T-helper 17 cell (primary cell): ENCODE data around the gene PLXDC2. TPM values are rescaled to one million over a fixed set of nuclear protein-coding genes. Genes with fewer than 3 reads are reported as not detected.

Source experiments
- ATAC-seq: fragments of 150-1000 bp; cut with Tn5 transposase; 2 replicates; pipeline ENCODE4 v1.10.0; 2021; ENCODE audit warnings: mild to moderate bottlenecking, moderate library complexity
- DNase-seq, 3 donors: peaks; one replicate each; pipeline versions ENCODE4 v3.0.0 to v3.0.0-alpha.2; 2020 to 2021
- H3K9me3 ChIP-seq: one replicate; pipeline ENCODE4 v1.7.0; 2013; ENCODE audit warnings: low read length, mild to moderate bottlenecking; ENCODE audit not compliant: control insufficient read depth, poor library complexity, severe bottlenecking
- H3K27ac Mint-ChIP-seq: one replicate; pipeline ENCODE4 v1.8.0; 2022; ENCODE audit warnings: mild to moderate bottlenecking, moderate library complexity, mixed read lengths
- H3K27me3 Mint-ChIP-seq: one replicate; pipeline ENCODE4 v1.8.0; 2022; ENCODE audit warnings: mixed read lengths
- H3K36me3 Mint-ChIP-seq: one replicate; pipeline ENCODE4 v1.8.0; 2022; ENCODE audit warnings: low read depth, mixed read lengths
- H3K4me1 Mint-ChIP-seq: one replicate; pipeline ENCODE4 v1.8.0; 2022; ENCODE audit warnings: mild to moderate bottlenecking, mixed read lengths
- H3K4me3 Mint-ChIP-seq: one replicate; pipeline ENCODE4 v1.8.0; 2022; ENCODE audit warnings: mild to moderate bottlenecking, moderate library complexity, mixed read lengths
- total RNA-seq, 4 donors: library from RNA in 2 of 4; stranded (reverse) in 2 of 4; gene quantifications; one replicate each; pipeline ENCODE4 v1.2.3 and lab custom pipeline; 2022 to 2026

The PLXDC2 gene
- total RNA-seq, 2 donors from 2014 or later, result 3.0 to 11.8 TPM

- Mint-ChIP-seq H3K4me3 (no peak overlapping the region), H3K36me3 (no peaks in the 10 kb centered on the region), H3K27ac (no peak overlapping the region), H3K27me3 (no peaks in the 10 kb centered on the region), H3K4me1 (no peaks in the 10 kb centered on the region)
- no peak for ATAC-seq
- H3K9me3 ChIP-seq, result peaks cover 3% of the 10 kb centered on the region
- no peak for DNase-seq
Observed at GRCh38 chr10:20059084-20059835, 243.0 kb downstream of the PLXDC2 start.

GRCh38 chr10:20065814-20066213, 249.6 kb downstream of the PLXDC2 start:
- no peaks in the 10 kb centered on the region for H3K4me1 Mint-ChIP-seq
- ATAC-seq, result no peak
- no peak for DNase-seq

DNA sequence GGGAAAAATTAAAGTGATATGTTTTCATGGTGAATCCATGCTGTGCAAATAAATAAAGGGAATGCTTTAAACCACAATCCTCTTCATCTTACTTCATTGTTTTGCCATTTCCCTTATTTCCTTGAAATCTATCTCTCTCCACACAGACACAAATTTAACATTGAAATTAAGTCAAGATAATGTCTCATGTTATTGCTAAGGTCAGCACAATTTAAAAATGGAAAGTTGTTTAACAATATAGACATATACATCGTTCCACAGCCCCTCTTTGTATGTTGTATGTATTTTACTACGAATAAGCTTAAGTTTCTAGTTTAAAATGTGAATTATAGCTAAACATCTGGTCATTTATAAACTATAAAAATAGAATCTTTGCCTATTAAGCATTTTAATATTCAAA, 256.9 kb downstream of the PLXDC2 start:
- Mint-ChIP-seq H3K27ac (no peak overlapping the region), H3K27me3 (no peaks in the 10 kb centered on the region), H3K4me1 (no peaks in the 10 kb centered on the region), H3K36me3 (no peaks in the 10 kb centered on the region), H3K4me3 (no peak overlapping the region)
- ATAC-seq, result no peak
- DNase-seq, result no peak
- no peaks in the 10 kb centered on the region for H3K9me3 ChIP-seq

More at GRCh38 chr10:20065814-20066213, 249.6 kb downstream of the PLXDC2 start:
- H3K27ac Mint-ChIP-seq, result no peak overlapping the region
- H3K27me3 Mint-ChIP-seq, result no peaks in the 10 kb centered on the region
- H3K9me3 ChIP-seq, result no peaks in the 10 kb centered on the region
- H3K36me3 Mint-ChIP-seq, result no peaks in the 10 kb centered on the region
- no peak overlapping the region for H3K4me3 Mint-ChIP-seq

DNA sequence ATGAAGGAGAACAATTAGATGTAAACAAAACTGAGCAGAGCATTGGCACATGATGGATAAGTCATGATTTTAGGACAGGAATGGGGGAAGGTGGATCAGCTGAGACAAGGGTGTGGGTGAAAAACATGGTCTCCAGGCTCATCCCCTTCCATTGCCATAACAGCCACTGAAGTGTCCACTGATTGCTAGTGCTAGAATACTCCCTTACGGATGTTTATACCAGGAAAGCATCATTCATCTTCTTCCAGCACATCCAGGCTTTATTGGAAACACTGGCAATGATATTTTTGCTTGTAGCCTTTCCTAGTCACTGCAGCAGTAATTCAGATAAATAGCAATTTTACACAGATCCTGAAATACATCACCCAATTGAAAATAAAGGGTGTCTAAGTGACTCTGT, 259.5 kb downstream of the PLXDC2 start:
- ATAC-seq (no peak), DNase-seq (no peak)
- Mint-ChIP-seq H3K4me1 (no peaks in the 10 kb centered on the region), H3K36me3 (no peaks in the 10 kb centered on the region), H3K27ac (no peak overlapping the region), H3K27me3 (no peaks in the 10 kb centered on the region), H3K4me3 (no peak overlapping the region)
- no peaks in the 10 kb centered on the region for H3K9me3 ChIP-seq

GRCh38 chr10:20084451-20084850, 268.2 kb downstream of the PLXDC2 start:
- H3K27ac Mint-ChIP-seq, result no peak overlapping the region
- H3K27me3 Mint-ChIP-seq, result no peaks in the 10 kb centered on the region
- H3K36me3 Mint-ChIP-seq, result no peaks in the 10 kb centered on the region

GRCh38 chr10:20085115-20085514, 268.9 kb downstream of the PLXDC2 start:
- Mint-ChIP-seq H3K4me3 (no peak overlapping the region), H3K27me3 (no peaks in the 10 kb centered on the region), H3K36me3 (no peaks in the 10 kb centered on the region), H3K4me1 (no peaks in the 10 kb centered on the region), H3K27ac (no peak overlapping the region)
- H3K9me3 ChIP-seq, result no peaks in the 10 kb centered on the region
- DNase-seq, result no peak
- no peak for ATAC-seq

More at GRCh38 chr10:20084451-20084850, 268.2 kb downstream of the PLXDC2 start:
- H3K4me3 Mint-ChIP-seq, result no peak overlapping the region
- no peaks in the 10 kb centered on the region for H3K9me3 ChIP-seq
- no peak for ATAC-seq
- no peak for DNase-seq
- no peaks in the 10 kb centered on the region for H3K4me1 Mint-ChIP-seq

DNA sequence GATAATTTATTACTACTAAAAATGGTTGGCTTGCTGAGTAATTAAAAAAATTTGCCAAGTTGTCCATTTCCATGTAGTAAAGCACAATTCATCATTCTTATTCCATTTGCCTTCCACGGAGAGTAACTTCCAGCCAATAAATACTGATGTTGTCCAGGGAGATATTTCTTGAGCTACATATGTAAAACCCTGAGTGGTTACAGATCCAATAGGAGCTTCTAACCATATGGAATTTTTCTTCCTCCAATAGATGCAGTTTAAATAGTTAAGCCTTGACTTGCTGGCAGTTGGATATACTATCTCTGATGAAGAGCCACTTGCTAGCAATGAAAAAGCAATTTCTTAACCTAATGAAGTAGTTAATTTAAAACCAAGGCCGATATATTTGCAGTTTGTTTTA, 271.1 kb downstream of the PLXDC2 start:
- no peaks in the 10 kb centered on the region for H3K36me3 Mint-ChIP-seq
- no peaks in the 10 kb centered on the region for H3K27me3 Mint-ChIP-seq
- H3K4me1 Mint-ChIP-seq, result no peaks in the 10 kb centered on the region
- no peak overlapping the region for H3K4me3 Mint-ChIP-seq
- no peak for ATAC-seq
- H3K27ac Mint-ChIP-seq, result no peak overlapping the region
- H3K9me3 ChIP-seq, result no peaks in the 10 kb centered on the region
- DNase-seq, result no peak

DNA sequence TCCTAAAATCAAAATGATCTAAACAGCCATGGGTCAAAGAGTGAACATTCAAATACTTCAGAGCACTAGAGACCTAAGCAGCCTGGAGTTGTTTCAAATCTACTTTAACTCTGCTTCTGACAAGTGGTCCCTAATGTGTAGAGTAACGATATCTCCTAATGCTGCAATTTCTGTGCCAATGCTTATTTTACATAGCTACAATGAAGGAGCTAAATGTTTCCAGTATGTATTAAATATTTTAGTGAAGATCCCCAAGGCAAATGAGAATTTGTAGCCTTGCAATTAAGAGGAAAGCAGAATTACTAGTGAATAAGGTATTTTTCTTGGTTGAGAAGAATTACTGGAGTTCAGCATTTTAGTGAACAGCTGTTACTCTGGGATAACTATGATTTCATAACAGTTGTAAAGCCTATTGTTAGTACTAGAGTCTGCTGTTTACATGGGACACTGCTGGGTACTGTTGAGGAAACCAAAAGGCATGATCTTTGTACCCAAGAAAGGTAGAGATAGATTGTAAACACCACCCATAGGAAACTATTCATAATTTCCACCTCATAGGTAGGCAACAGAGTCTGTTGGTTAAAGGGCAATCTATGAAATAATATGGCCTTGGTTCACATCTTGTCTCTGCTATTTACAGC, 271.9 kb downstream of the PLXDC2 start:
- no peaks in the 10 kb centered on the region for H3K9me3 ChIP-seq
- no peak for DNase-seq
- no peak overlapping the region for H3K27ac Mint-ChIP-seq
- no peaks in the 10 kb centered on the region for H3K36me3 Mint-ChIP-seq
- ATAC-seq, result no peak
- no peak overlapping the region for H3K4me3 Mint-ChIP-seq
- no peaks in the 10 kb centered on the region for H3K4me1 Mint-ChIP-seq
- H3K27me3 Mint-ChIP-seq, result no peaks in the 10 kb centered on the region

GRCh38 chr10:20089879-20090278, 273.6 kb downstream of the PLXDC2 start:
- H3K9me3 ChIP-seq, result no peaks in the 10 kb centered on the region
- Mint-ChIP-seq H3K27me3 (no peaks in the 10 kb centered on the region), H3K36me3 (no peaks in the 10 kb centered on the region), H3K4me1 (no peaks in the 10 kb centered on the region), H3K4me3 (no peak overlapping the region), H3K27ac (no peak overlapping the region)
- DNase-seq (no peak), ATAC-seq (no peak)

GRCh38 chr10:20090831-20091230, 274.6 kb downstream of the PLXDC2 start:
- Mint-ChIP-seq H3K27ac (no peak overlapping the region), H3K4me3 (no peak overlapping the region), H3K4me1 (no peaks in the 10 kb centered on the region), H3K36me3 (no peaks in the 10 kb centered on the region), H3K27me3 (no peaks in the 10 kb centered on the region)
- no peak for DNase-seq
- no peaks in the 10 kb centered on the region for H3K9me3 ChIP-seq
- no peak for ATAC-seq

DNA sequence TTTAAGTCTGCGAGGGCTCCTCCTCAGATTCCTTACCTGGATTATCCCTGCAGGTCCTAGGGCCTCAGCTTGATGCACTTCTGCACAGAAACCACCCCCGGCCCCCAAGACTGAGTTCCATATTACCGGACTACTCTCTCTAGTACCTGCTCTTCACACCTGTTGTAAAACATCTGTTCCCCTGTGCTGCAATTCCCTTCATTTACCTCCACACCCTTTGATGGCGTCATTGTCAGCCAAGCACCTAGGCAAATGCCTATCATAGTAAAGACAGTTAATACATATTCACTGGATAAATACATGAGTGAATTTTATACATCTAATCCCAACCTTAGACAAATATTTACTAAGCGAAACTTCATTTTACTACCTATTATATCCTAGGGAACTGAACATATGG, 275.5 kb downstream of the PLXDC2 start:
- DNase-seq, result no peak
- H3K36me3 Mint-ChIP-seq, result no peaks in the 10 kb centered on the region
- ATAC-seq, result no peak
- H3K27me3 Mint-ChIP-seq, result no peaks in the 10 kb centered on the region
- no peaks in the 10 kb centered on the region for H3K9me3 ChIP-seq
- H3K4me1 Mint-ChIP-seq, result no peaks in the 10 kb centered on the region
- no peak overlapping the region for H3K27ac Mint-ChIP-seq
- H3K4me3 Mint-ChIP-seq, result no peak overlapping the region

DNA sequence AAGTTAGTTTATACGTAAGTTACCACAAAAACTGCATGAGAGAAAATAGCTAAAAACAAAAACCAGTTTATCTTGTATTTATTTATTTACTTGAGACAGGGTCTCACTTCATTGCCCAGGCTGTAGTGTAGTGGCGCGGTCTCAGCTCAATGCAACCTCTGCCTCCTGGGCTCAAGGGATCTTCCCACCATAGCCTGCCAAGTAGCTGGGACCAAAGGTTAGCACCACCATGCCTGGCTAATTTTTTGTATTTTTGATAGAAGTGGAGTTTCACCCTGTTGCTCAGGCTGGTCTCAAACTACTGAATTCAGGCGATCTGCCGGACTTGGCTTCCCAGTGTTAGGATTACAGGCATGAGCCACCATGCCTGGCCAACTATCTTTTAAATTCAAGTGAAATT, 277.4 kb downstream of the PLXDC2 start:
- ATAC-seq (no peak), DNase-seq (no peak)
- Mint-ChIP-seq H3K36me3 (no peaks in the 10 kb centered on the region), H3K4me1 (no peaks in the 10 kb centered on the region), H3K4me3 (no peak overlapping the region), H3K27ac (no peak overlapping the region), H3K27me3 (no peaks in the 10 kb centered on the region)
- no peaks in the 10 kb centered on the region for H3K9me3 ChIP-seq

GRCh38 chr10:20094226-20094976, 278.2 kb downstream of the PLXDC2 start:
- no peaks in the 10 kb centered on the region for H3K27me3 Mint-ChIP-seq
- H3K36me3 Mint-ChIP-seq, result no peaks in the 10 kb centered on the region
- no peaks in the 10 kb centered on the region for H3K4me1 Mint-ChIP-seq
- H3K27ac Mint-ChIP-seq, result no peak overlapping the region
- no peaks in the 10 kb centered on the region for H3K9me3 ChIP-seq
- no peak overlapping the region for H3K4me3 Mint-ChIP-seq
- DNase-seq, result no peak
- ATAC-seq, result no peak
